ENCODE results near the gene SLX4IP.

DNA sequence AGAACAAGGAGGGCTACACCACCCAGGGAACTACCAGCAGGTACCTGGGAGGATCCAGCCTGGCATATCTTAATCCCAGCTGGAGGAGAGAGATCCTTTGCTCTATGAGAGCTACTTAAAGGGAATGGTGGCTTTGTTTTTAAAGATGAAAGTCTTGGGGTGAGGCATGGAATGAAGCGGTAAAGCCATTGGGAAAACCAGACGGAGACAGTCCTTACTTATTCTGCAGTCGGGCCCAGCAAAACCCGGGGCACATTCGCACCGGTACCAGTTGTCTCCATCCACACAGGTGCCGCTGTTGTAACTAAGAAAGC is 208.4 kb downstream of the SLX4IP start:
- TF ChIP-seq, protein P1, sequence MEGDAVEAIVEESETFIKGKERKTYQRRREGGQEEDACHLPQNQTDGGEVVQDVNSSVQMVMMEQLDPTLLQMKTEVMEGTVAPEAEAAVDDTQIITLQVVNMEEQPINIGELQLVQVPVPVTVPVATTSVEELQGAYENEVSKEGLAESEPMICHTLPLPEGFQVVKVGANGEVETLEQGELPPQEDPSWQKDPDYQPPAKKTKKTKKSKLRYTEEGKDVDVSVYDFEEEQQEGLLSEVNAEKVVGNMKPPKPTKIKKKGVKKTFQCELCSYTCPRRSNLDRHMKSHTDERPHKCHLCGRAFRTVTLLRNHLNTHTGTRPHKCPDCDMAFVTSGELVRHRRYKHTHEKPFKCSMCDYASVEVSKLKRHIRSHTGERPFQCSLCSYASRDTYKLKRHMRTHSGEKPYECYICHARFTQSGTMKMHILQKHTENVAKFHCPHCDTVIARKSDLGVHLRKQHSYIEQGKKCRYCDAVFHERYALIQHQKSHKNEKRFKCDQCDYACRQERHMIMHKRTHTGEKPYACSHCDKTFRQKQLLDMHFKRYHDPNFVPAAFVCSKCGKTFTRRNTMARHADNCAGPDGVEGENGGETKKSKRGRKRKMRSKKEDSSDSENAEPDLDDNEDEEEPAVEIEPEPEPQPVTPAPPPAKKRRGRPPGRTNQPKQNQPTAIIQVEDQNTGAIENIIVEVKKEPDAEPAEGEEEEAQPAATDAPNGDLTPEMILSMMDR (IDR thresholded peaks at IDR 0.05) = no peak
- no peak for TF ChIP-seq EP300 (IDR thresholded peaks at IDR 0.05)
